GM12878 (cell line): Measurements from ENCODE around the gene PROSER3. TPM values are rescaled to one million over a fixed set of nuclear protein-coding genes. Genes with fewer than 3 reads are reported as not detected.

Source experiments
- ATF7 ChIP-seq: fragments of 450-650 bp; IDR thresholded peaks from 2 replicates; pipeline ENCODE4 v1.6.1; 2016; ENCODE audit warnings: low read depth, mild to moderate bottlenecking
- BCL11A ChIP-seq: IDR thresholded peaks from 2 replicates; pipeline ENCODE4 v1.6.1; 2011; ENCODE audit warnings: low read depth, low read length
- BMI1 ChIP-seq: fragments of 450-650 bp; IDR thresholded peaks from 2 replicates; pipeline ENCODE4 v1.6.1; 2016; ENCODE audit warnings: mild to moderate bottlenecking, moderate library complexity, borderline replicate concordance
- CEBPZ ChIP-seq: fragments of 150-350 bp; IDR thresholded peaks from 2 replicates; pipeline ENCODE4 v1.6.1; 2016; ENCODE audit warnings: low read depth, low read length
- ESRRA ChIP-seq: IDR thresholded peaks from 2 replicates; pipeline ENCODE4 v1.6.1; 2012; ENCODE audit warnings: mild to moderate bottlenecking, low read length, improper control_type of control experiment
- IKZF1 ChIP-seq: fragments of 450-650 bp; conservative IDR thresholded peaks from 2 replicates; pipeline ENCODE4 v1.6.1; 2017; ENCODE audit warnings: antibody characterized with exemption, mild to moderate bottlenecking
- JUNB ChIP-seq: IDR thresholded peaks from 2 replicates; pipeline ENCODE4 v1.6.1; 2016; ENCODE audit warnings: antibody characterized with exemption, mild to moderate bottlenecking
- JUND ChIP-seq: IDR thresholded peaks from 2 replicates; pipeline ENCODE4 v1.6.1; 2012; ENCODE audit warnings: low read depth, mild to moderate bottlenecking, low read length, improper control_type of control experiment, moderate library complexity
- MTA3 ChIP-seq: IDR thresholded peaks from 2 replicates; pipeline ENCODE4 v1.6.1; 2012; ENCODE audit warnings: low read length, inconsistent platforms, borderline replicate concordance
- NFIC ChIP-seq: IDR thresholded peaks from 2 replicates; pipeline ENCODE4 v1.6.1; 2012; ENCODE audit warnings: low read depth, mild to moderate bottlenecking, inconsistent platforms, low read length, moderate library complexity
- PAX8 ChIP-seq: fragments of 450-650 bp; IDR thresholded peaks from 2 replicates; pipeline ENCODE4 v1.6.1; 2017; ENCODE audit warnings: mild to moderate bottlenecking, moderate library complexity
- POU2F2 ChIP-seq: IDR thresholded peaks from 3 replicates; pipeline ENCODE4 v1.6.1; 2011; ENCODE audit warnings: low read depth, mild to moderate bottlenecking, low read length, borderline replicate concordance
- RAD51 ChIP-seq: fragments of 450-650 bp; IDR thresholded peaks from 2 replicates; pipeline ENCODE4 v1.6.1; 2016; ENCODE audit warnings: moderate library complexity, mild to moderate bottlenecking, inconsistent platforms
- SUZ12 ChIP-seq: fragments of 200-600 bp; sonication (generic); IDR thresholded peaks from one replicate; pipeline ENCODE4 v1.6.1; 2018; ENCODE audit warnings: antibody characterized with exemption, mild to moderate bottlenecking; ENCODE audit not compliant: unreplicated experiment
- ZZZ3 ChIP-seq: IDR thresholded peaks from 2 replicates; pipeline ENCODE4 v1.6.1; 2011; ENCODE audit warnings: low read depth; ENCODE audit not compliant: control insufficient read depth, insufficient read length
- polyA plus RNA-seq, 11 experiments: library from polyadenylated mRNA; depleted of rRNA in 4 of 11; unstranded in 6 of 11; stranded (reverse) in 5 of 11; fragments of >200 nt; fragmentation: Nextera tagmentation in 4 of 11; fragmentation: Illumina TruSeq in 1 of 11; extraction: Ambion mirVana in 4 of 11; extraction: Trizol in 1 of 11; gene quantifications; 1 replicate in 1 of 11; 2 replicates in 10 of 11; pipeline versions ENCODE4 v1.2.1 to v1.2.3, GENCODE V29; 2011 to 2016; ENCODE audit warnings: inconsistent platforms in 2 of 11, missing spikeins in 2 of 11, low read depth in 1 of 11
- total RNA-seq, 4 experiments: library from RNA; depleted of rRNA in 3 of 4; stranded (reverse); fragments of >200 nt in 3 of 4; fragmentation: Illumina TruSeq in 1 of 4; extraction: Trizol in 1 of 4; gene quantifications; 2 replicates each; pipeline versions ENCODE4 v1.2.1 to v1.2.3, GENCODE V29; 2013 to 2021
- TF ChIP-seq, protein P1 (sequence below): fragments of 450-650 bp; IDR thresholded peaks from 2 replicates; pipeline ENCODE4 v1.6.1; 2017; ENCODE audit warnings: mild to moderate bottlenecking, low read depth, inconsistent platforms; ENCODE audit not compliant: poor library complexity, severe bottlenecking
- TF ChIP-seq, protein P2 (sequence below): IDR thresholded peaks from 2 replicates; pipeline ENCODE4 v1.6.1; 2012; ENCODE audit warnings: low read length, inconsistent platforms
- TF ChIP-seq, protein P3 (sequence below): fragments of 150-350 bp; IDR thresholded peaks from 2 replicates; pipeline ENCODE4 v1.6.1; 2014; ENCODE audit warnings: mild to moderate bottlenecking, low read depth, low read length
- TF ChIP-seq, protein P4 (sequence below): fragments of 450-650 bp; IDR thresholded peaks from 2 replicates; pipeline ENCODE4 v1.6.1; 2017; ENCODE audit warnings: low read depth, mild to moderate bottlenecking, moderate library complexity

The PROSER3 gene
- total and polyA plus RNA-seq, 10 of the 15 experiments (the other 5 are each of a cell fraction or from before 2014, with no cell fraction given) = 0.85 to 25.1 (median 9.6) TPM

DNA sequence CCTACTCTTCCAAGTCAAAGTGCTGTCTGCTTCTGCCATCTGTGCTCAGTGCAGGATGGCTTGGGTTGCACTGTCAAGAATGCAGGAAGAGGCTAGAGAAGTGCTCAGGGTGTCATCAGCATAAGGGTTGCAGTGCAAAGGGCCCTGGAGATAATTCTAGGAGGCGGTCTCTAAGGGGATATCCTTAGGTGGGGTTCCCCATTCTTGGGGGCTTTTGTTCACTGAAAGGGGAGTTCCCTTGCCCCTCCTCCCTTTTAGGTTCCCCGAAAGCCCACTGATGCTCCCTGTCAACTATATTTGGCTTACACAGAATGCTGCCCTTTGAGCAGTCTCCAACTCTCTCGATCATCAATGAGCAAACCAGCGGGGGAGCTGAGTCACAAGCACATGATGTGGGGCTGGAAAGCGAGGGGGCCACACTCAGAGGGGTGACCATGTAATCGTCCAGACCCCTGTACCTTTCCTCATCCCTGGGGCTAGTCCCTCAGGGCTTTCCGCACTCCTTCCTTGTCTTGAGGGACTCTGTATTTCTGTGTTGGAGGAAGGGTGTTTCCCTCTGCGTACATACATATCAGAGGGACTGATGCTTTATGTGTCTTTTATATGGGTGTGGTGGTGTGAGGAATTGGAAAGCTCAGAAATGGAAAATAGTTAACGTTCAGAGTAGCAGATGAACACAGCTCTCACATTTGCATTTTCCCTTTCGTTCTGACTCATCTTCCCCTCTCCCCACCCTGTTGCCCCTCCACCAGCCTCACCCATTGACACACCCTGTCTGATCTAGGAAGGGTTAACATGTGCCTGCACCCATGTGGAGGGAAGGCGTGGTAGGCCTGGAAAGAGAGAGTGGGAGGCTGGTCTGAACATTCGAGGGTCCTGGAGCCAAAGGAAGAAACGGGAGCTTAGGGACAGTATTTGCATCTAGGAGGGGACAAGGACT, 46.9 kb upstream of the PROSER3 start (continued):
- TF ChIP-seq, protein P1, sequence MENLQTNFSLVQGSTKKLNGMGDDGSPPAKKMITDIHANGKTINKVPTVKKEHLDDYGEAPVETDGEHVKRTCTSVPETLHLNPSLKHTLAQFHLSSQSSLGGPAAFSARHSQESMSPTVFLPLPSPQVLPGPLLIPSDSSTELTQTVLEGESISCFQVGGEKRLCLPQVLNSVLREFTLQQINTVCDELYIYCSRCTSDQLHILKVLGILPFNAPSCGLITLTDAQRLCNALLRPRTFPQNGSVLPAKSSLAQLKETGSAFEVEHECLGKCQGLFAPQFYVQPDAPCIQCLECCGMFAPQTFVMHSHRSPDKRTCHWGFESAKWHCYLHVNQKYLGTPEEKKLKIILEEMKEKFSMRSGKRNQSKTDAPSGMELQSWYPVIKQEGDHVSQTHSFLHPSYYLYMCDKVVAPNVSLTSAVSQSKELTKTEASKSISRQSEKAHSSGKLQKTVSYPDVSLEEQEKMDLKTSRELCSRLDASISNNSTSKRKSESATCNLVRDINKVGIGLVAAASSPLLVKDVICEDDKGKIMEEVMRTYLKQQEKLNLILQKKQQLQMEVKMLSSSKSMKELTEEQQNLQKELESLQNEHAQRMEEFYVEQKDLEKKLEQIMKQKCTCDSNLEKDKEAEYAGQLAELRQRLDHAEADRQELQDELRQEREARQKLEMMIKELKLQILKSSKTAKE = peak; percentile 72
- TF ChIP-seq, protein P2, sequence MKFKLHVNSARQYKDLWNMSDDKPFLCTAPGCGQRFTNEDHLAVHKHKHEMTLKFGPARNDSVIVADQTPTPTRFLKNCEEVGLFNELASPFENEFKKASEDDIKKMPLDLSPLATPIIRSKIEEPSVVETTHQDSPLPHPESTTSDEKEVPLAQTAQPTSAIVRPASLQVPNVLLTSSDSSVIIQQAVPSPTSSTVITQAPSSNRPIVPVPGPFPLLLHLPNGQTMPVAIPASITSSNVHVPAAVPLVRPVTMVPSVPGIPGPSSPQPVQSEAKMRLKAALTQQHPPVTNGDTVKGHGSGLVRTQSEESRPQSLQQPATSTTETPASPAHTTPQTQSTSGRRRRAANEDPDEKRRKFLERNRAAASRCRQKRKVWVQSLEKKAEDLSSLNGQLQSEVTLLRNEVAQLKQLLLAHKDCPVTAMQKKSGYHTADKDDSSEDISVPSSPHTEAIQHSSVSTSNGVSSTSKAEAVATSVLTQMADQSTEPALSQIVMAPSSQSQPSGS = peak; percentile 54
- TF ChIP-seq ESRRA = no peak
- peak; percentile 97 for TF ChIP-seq JUNB
- TF ChIP-seq CEBPZ = no peak
- peak; percentile 98 for TF ChIP-seq JUND
- TF ChIP-seq SUZ12 = no peak
- TF ChIP-seq PAX8 = no peak
- TF ChIP-seq ZZZ3 = no peak
- TF ChIP-seq MTA3 = peak; percentile 56; the same call in 1 of the 2 replicates
- TF ChIP-seq NFIC = 0 out of 2 replicates have a peak, but pooled peaks have one; percentile 52
- TF ChIP-seq ATF7 = peak; percentile 68
- TF ChIP-seq BCL11A = peak; percentile 51; the same call in 1 of the 2 replicates
- TF ChIP-seq, protein P3, sequence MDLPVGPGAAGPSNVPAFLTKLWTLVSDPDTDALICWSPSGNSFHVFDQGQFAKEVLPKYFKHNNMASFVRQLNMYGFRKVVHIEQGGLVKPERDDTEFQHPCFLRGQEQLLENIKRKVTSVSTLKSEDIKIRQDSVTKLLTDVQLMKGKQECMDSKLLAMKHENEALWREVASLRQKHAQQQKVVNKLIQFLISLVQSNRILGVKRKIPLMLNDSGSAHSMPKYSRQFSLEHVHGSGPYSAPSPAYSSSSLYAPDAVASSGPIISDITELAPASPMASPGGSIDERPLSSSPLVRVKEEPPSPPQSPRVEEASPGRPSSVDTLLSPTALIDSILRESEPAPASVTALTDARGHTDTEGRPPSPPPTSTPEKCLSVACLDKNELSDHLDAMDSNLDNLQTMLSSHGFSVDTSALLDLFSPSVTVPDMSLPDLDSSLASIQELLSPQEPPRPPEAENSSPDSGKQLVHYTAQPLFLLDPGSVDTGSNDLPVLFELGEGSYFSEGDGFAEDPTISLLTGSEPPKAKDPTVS = no peak
- TF ChIP-seq RAD51 = no peak
- peak; percentile 99 for TF ChIP-seq POU2F2
- TF ChIP-seq BMI1 = peak; percentile 59; the same call in 1 of the 2 replicates
- TF ChIP-seq, protein P4, sequence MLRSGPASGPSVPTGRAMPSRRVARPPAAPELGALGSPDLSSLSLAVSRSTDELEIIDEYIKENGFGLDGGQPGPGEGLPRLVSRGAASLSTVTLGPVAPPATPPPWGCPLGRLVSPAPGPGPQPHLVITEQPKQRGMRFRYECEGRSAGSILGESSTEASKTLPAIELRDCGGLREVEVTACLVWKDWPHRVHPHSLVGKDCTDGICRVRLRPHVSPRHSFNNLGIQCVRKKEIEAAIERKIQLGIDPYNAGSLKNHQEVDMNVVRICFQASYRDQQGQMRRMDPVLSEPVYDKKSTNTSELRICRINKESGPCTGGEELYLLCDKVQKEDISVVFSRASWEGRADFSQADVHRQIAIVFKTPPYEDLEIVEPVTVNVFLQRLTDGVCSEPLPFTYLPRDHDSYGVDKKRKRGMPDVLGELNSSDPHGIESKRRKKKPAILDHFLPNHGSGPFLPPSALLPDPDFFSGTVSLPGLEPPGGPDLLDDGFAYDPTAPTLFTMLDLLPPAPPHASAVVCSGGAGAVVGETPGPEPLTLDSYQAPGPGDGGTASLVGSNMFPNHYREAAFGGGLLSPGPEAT = peak; percentile 63; the same call in 1 of the 2 replicates
- peak; percentile 87 for TF ChIP-seq IKZF1
